Measurements from ENCODE around the gene ABCB4.

Gene ABCB4

GRCh38 chr7:87475359-87476178, at the start of gene ABCB4:
Gene ABCB4, minus strand, starts transcription at chr7:87475680. Its CDS starts 215 bp downstream, at chr7:87475465.
- no peak for DNase-seq

- DNase-seq: no peak
Observed at GRCh38 chr7:87518735-87519134, 43.3 kb upstream of the ABCB4 start.

DNA sequence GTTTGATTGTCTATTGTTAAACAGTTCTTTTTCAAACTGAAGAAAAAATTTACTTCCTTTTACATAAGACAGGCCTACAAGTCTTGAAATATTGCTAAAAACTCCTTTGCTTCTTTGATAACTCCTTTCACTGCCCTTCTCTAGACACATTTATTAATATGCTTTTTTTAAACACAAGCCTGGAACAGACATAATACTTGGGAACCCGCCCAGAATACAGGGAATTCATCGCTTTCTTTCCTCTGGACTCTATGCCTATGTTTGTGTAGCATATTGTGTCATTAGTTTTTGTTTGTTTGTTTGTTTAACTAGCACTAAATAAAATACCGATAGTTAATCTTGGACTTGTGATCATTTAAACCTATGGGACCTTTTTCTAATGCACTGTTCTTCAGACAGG, 42.4 kb upstream of the ABCB4 start:
- DNase-seq: no peak

- DNase-seq: no peak
Observed at GRCh38 chr7:87517136-87517815, 41.8 kb upstream of the ABCB4 start.

DNA sequence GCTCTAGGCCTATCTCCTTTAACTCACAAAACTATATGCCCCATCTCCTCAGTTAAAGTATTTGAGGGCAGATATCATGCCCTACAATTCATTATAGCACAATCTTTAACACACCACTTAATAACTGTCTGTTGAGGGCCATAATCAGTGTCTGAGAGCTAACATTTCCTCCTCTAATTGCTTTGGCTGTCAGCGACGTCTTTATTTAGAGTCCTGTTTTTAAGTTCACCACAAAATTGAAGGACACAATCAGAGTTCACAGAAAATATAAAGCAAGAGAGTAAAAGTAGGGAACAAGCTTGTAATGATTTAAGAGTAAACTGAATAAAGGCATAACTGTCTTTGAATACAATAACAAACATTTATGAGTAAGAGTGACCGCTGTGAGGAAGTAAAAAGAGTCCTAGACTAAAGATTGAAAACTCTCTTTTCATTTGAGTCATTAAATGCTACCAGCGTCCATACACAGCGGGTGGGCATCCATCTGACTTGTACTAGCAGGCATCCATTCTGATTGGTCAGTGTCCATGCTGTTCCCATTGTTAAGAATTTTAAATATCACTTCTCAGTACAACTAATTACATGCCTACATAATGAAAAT, 38.4 kb upstream of the ABCB4 start:
- DNase-seq: no peak

- DNase-seq: no peak
Observed at GRCh38 chr7:87512906-87513305, 37.4 kb upstream of the ABCB4 start.

DNA sequence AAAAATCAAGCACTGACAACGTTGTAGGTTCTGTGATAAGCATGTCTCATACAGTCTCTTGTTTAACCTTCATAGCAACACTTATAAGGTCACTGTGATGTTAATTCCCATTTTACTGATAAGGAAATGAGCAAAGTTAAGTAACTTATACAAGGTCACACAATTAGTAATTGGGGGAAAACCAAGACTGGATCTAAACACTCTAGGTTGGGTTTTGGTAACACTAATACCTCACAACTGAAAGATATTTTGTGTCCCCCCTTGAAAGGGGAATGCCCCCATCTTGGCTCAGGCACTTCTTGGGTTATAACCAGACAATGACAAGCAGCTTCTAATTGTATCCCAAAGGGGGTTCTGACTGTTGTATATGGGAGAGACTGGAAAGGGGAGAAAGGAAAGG, 36.0 kb upstream of the ABCB4 start:
- DNase-seq: no peak

DNA sequence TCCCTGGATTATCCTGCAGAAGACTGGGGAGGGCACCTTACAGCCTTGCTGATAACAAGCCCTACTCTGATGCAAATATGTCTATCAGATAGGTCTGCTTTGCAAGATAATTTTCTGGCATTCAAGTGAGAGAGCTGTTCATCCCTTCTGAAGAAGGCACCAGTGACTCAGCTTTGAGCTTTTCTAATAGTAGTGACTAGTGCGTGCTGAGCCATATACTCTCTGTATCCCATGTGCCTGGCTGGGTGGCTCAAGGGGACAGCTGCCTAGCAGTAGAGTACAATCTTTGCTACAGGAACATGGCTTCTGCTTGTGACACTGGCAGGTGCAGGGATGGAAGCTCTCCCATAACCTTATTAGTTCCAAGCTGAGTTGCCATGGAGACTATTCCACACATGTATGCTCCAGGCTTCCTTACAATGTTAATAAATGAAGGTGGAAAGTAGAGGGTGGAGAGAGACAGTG, 35.0 kb upstream of the ABCB4 start:
- no peak for DNase-seq

- DNase-seq: no peak
Observed at GRCh38 chr7:87507446-87507845, 32.0 kb upstream of the ABCB4 start.

GRCh38 chr7:87506246-87507180, 31.0 kb upstream of the ABCB4 start:
- no peak for DNase-seq

GRCh38 chr7:87505557-87506245, 30.2 kb upstream of the ABCB4 start:
- DNase-seq: no peak

- no peak for DNase-seq
Observed at GRCh38 chr7:87505122-87505521, 29.6 kb upstream of the ABCB4 start.

DNA sequence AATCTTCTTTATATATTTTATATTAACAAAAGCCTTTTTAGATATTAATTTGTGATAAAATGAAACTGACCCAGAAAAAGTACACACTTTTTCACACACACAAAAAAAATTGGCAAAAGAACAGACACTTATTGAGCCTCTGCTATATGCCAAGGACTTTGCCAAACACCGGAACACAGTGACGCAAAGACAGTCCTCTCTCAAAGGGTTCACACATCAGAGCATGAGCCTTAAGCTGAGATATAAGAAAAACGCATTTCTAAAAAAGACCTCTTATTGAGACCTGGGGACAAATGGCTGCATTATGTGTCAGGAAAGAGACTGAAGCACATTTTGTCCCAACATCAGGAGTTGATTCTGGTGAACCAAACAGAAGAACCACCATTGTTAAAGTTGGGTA, 24.0 kb upstream of the ABCB4 start:
- no peak for DNase-seq

DNA sequence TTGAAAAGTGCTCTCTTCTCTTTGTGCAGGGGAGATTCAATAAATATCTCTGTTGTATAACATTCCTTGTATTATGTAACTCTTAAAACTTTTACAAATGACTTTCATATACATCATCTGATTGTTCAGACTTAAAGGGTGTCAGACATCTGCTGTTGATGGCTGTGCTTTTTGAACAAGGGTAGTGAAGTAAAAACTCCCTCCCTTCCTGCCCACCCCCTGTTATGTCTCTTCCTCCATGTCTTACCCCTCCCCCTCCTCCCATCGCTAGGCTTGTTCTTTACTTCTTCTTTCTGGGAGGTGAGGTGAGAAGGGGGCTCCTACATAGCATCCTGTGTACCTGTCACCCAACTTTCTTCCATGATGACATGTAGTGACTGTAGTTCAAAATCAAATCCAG, 23.4 kb upstream of the ABCB4 start:
- DNase-seq: no peak

- DNase-seq: no peak
Observed at GRCh38 chr7:87497482-87497881, 22.0 kb upstream of the ABCB4 start.

GRCh38 chr7:87495366-87495765, 19.9 kb upstream of the ABCB4 start:
- no peak for DNase-seq

GRCh38 chr7:87494454-87494853, 19.0 kb upstream of the ABCB4 start:
- DNase-seq: no peak

GRCh38 chr7:87483131-87483530, 7.7 kb upstream of the ABCB4 start:
- no peak for DNase-seq

GRCh38 chr7:87482115-87482514, 6.6 kb upstream of the ABCB4 start:
- no peak for DNase-seq

GRCh38 chr7:87480386-87480785, 4.9 kb upstream of the ABCB4 start:
- no peak for DNase-seq

DNA sequence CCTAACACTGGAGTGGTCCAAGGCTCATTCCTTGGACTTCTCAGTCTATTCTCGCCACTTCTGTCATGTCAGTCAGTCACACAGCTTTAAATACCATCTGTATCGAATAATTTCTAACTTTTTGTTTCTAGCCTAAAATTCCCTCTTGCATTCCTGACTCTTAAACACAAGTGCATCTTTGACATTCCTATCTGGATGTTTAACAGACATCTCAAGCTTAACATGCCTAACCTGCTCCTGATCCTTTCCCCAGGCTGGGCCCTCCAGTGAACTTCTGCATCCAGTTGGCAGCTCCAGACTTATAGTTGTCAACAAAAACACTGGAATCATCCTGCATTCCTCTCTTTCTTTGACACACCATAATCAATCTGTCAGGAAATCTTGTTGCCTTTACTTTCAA, 4.5 kb upstream of the ABCB4 start:
- DNase-seq: no peak

- no peak for DNase-seq
Observed at GRCh38 chr7:87476179-87476557, 688 bp upstream of the ABCB4 start.
